T-helper 17 cell (primary cell): Measurements from ENCODE around the gene DIRAS1. TPM values are rescaled to one million over a fixed set of nuclear protein-coding genes. Genes with fewer than 3 reads are reported as not detected.

Experiments used
- ATAC-seq: fragments of 150-1000 bp; cut with Tn5 transposase; 2 replicates; pipeline ENCODE4 v1.10.0; 2021; ENCODE audit warnings: mild to moderate bottlenecking, moderate library complexity
- DNase-seq, 3 donors: peaks; one replicate each; pipeline versions ENCODE4 v3.0.0 to v3.0.0-alpha.2; 2020 to 2021
- H3K9me3 ChIP-seq: one replicate; pipeline ENCODE4 v1.7.0; 2013; ENCODE audit warnings: low read length, mild to moderate bottlenecking; ENCODE audit not compliant: control insufficient read depth, poor library complexity, severe bottlenecking
- H3K27ac Mint-ChIP-seq: one replicate; pipeline ENCODE4 v1.8.0; 2022; ENCODE audit warnings: mild to moderate bottlenecking, moderate library complexity, mixed read lengths
- H3K27me3 Mint-ChIP-seq: one replicate; pipeline ENCODE4 v1.8.0; 2022; ENCODE audit warnings: mixed read lengths
- H3K36me3 Mint-ChIP-seq: one replicate; pipeline ENCODE4 v1.8.0; 2022; ENCODE audit warnings: low read depth, mixed read lengths
- H3K4me1 Mint-ChIP-seq: one replicate; pipeline ENCODE4 v1.8.0; 2022; ENCODE audit warnings: mild to moderate bottlenecking, mixed read lengths
- H3K4me3 Mint-ChIP-seq: one replicate; pipeline ENCODE4 v1.8.0; 2022; ENCODE audit warnings: mild to moderate bottlenecking, moderate library complexity, mixed read lengths
- total RNA-seq, 4 donors: library from RNA in 2 of 4; stranded (reverse) in 2 of 4; gene quantifications; one replicate each; pipeline ENCODE4 v1.2.3 and lab custom pipeline; 2022 to 2026

DIRAS1 gene
- total RNA-seq: under 1 TPM; 0.40 to 0.42 TPM
- total RNA-seq (lab: John Stamatoyannopoulos, UW): 0.08 to 0.12 reads per million in 2 donors

GRCh38 chr19:2720777-2721569 is at the start of gene DIRAS1:
DIRAS1 (minus strand) TSS chr19:2721372; CDS start chr19:2717806, 3,566 bp downstream.
- Mint-ChIP-seq H3K27me3 (peaks cover 35% of the 10 kb centered on the region), H3K27ac (no peak within 1 kb of the TSS), H3K36me3 (peaks cover 3% of the 10 kb centered on the region), H3K4me3 (peak within 1 kb of the TSS; percentile 71), H3K4me1 (peaks cover 2% of the 10 kb centered on the region)
- DNase-seq: no peak
- no peaks in the 10 kb centered on the region for H3K9me3 ChIP-seq
- ATAC-seq: no peak

- Mint-ChIP-seq H3K27ac (no peak overlapping the region), H3K4me1 (peaks cover 12% of the 10 kb centered on the region), H3K36me3 (no peaks in the 10 kb centered on the region), H3K4me3 (no peak overlapping the region), H3K27me3 (no peaks in the 10 kb centered on the region)
- ATAC-seq (no peak), DNase-seq (no peak)
- no peaks in the 10 kb centered on the region for H3K9me3 ChIP-seq
These were observed 49.2 kb upstream of the DIRAS1 start for GRCh38 chr19:2770055-2771013.

DNA sequence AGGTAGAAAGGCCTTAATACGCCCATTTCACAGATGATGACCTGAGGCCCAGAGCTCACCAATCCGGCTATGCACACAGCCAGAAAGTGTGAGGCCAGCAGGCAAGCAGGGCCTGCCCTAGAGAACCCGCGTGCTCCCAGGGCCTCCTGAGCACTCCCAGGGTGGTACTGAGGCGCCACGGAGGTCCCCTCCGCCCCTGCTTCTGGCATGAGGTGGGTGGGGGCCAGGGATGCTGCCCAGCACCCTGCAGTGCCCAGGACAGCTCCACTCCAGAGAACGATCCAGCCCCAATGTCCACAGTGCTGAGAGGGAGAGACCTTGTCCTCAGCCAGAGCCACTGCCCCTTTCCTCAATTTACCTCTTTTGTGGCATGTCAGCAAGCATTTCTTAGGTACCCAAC is 48.0 kb upstream of the DIRAS1 start:
- peak overlapping the region; percentile 76 for H3K27ac Mint-ChIP-seq
- peaks cover 6% of the 10 kb centered on the region for H3K4me1 Mint-ChIP-seq
- DNase-seq (no peak), ATAC-seq (no peak)
- H3K9me3 ChIP-seq: no peaks in the 10 kb centered on the region
- no peak overlapping the region for H3K4me3 Mint-ChIP-seq
- H3K36me3 Mint-ChIP-seq: no peaks in the 10 kb centered on the region
- H3K27me3 Mint-ChIP-seq: no peaks in the 10 kb centered on the region

DNA sequence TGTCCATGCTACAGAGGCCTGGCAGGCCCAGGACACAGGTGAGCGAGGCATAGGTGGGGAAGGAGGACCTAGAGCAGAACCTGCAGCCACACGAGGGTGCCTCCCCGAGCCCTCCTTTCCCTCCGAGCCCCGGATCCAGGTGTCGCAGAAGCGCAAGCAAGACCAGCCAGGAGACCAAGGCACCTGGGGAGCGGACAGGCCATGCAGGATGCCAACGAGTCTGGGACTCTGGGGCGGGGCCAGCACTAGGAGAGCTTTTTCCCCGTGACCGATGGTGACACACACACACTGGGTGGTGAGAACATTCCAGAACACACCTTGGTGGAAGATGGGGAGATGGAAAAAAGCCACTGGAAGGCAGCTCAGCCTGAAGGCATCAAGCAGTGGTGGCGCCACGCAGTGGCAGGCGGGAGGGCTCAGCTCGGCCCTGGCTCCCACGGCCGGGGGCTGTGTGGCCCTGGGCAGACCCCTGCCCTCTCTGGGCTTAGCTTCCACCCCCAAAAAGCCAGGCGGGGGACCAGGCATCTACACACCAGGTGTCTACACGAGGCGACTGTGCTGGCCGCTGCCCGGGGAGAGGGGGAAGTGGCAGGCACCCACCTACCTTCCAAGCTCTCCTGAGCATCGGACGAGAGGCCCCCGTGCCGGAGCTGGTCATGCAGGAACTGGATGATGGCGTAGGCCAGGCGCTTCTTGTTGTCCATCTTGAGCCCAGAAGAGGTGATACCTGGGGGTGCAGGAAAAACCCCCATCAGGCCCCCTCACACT is 47.4 kb upstream of the DIRAS1 start:
- Mint-ChIP-seq H3K4me3 (no peak overlapping the region), H3K27ac (peak overlapping the region; percentile 76), H3K27me3 (no peaks in the 10 kb centered on the region), H3K36me3 (no peaks in the 10 kb centered on the region), H3K4me1 (peaks cover 6% of the 10 kb centered on the region)
- H3K9me3 ChIP-seq: no peaks in the 10 kb centered on the region
- DNase-seq (no peak), ATAC-seq (no peak)

- H3K27ac Mint-ChIP-seq: no peak overlapping the region
- H3K27me3 Mint-ChIP-seq: no peaks in the 10 kb centered on the region
- ATAC-seq: no peak
- H3K9me3 ChIP-seq: no peaks in the 10 kb centered on the region
- H3K4me3 Mint-ChIP-seq: no peak overlapping the region
- DNase-seq: no peak
- H3K4me1 Mint-ChIP-seq: peaks cover 6% of the 10 kb centered on the region
- no peaks in the 10 kb centered on the region for H3K36me3 Mint-ChIP-seq
These were observed 46.5 kb upstream of the DIRAS1 start for GRCh38 chr19:2767688-2768087.

GRCh38 chr19:2766594-2767372 is 45.6 kb upstream of the DIRAS1 start:
- Mint-ChIP-seq H3K36me3 (no peaks in the 10 kb centered on the region), H3K4me3 (no peak overlapping the region), H3K27me3 (no peaks in the 10 kb centered on the region), H3K4me1 (no peaks in the 10 kb centered on the region), H3K27ac (no peak overlapping the region)
- no peaks in the 10 kb centered on the region for H3K9me3 ChIP-seq
- ATAC-seq: no peak
- DNase-seq: no peak

DNA sequence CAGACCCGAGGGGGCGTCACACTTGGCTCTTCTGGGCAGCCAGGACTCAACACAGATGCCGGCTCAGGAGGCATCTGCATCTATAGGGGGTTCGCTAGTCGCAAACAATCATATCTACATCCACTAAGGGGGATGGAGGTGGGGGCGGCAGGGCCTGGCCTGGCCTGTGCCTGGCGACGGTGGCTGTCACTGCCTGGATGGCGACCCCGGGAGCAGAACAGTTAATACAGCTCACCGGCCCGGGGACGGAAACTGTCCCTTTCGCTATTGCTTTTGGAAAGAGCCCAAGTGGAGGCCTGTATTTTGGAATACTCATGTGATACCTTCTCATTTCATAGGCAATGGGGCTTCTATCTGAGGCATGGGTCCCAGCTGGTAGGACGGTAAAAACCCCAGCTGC is 44.2 kb upstream of the DIRAS1 start:
- DNase-seq (no peak), ATAC-seq (no peak)
- H3K9me3 ChIP-seq: no peaks in the 10 kb centered on the region
- no peak overlapping the region for H3K4me3 Mint-ChIP-seq
- H3K4me1 Mint-ChIP-seq: no peaks in the 10 kb centered on the region
- no peak overlapping the region for H3K27ac Mint-ChIP-seq
- H3K36me3 Mint-ChIP-seq: no peaks in the 10 kb centered on the region
- no peaks in the 10 kb centered on the region for H3K27me3 Mint-ChIP-seq

- Mint-ChIP-seq H3K36me3 (no peaks in the 10 kb centered on the region), H3K4me1 (no peaks in the 10 kb centered on the region), H3K27ac (no peak overlapping the region), H3K4me3 (no peak overlapping the region), H3K27me3 (no peaks in the 10 kb centered on the region)
- ATAC-seq (no peak), DNase-seq (no peak)
- H3K9me3 ChIP-seq: no peaks in the 10 kb centered on the region
These were observed 43.8 kb upstream of the DIRAS1 start for GRCh38 chr19:2764945-2765344.

GRCh38 chr19:2763687-2764086 is 42.5 kb upstream of the DIRAS1 start:
- Mint-ChIP-seq H3K4me1 (no peaks in the 10 kb centered on the region), H3K27me3 (no peaks in the 10 kb centered on the region), H3K27ac (no peak overlapping the region), H3K36me3 (peaks cover 3% of the 10 kb centered on the region), H3K4me3 (no peak overlapping the region)
- H3K9me3 ChIP-seq: no peaks in the 10 kb centered on the region
- DNase-seq (no peak), ATAC-seq (no peak)

DNA sequence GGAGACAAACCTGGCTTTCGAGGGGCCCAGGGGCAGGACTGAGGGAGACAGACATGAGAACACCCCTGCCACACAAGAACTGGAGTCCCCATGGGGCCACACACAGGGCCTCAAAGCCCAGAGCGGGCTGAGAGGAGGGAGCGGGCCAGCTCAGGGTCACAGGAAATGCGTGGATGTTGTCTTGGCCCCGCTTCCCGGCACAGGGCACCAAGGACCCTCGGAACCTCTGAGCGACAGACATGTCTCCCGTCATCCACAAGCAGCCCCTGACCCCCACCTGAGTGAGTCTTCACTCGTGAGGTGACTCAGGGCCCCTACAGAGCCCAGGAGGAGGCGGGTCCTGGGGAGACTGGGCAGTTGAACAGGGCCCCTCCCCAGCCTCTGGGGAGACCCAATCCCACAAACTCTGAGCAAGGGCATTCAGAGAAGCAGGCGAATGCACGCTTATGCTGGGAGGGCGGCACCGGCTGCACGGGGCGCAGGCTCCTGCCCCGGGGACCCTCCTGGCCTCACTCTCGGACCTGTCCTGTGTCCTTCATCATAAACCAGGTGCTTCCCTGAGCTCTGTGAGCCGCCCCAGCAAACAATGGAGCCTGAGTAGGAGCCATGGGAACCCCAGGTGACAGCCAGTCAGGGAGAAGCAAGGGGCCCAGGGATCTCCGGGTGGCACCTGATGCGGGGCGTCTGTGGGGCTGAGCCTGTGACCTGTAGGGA is 41.8 kb upstream of the DIRAS1 start:
- no peaks in the 10 kb centered on the region for H3K9me3 ChIP-seq
- no peak for DNase-seq
- H3K4me3 Mint-ChIP-seq: no peak overlapping the region
- ATAC-seq: no peak
- no peaks in the 10 kb centered on the region for H3K4me1 Mint-ChIP-seq
- H3K36me3 Mint-ChIP-seq: peaks cover 5% of the 10 kb centered on the region
- H3K27ac Mint-ChIP-seq: no peak overlapping the region
- no peaks in the 10 kb centered on the region for H3K27me3 Mint-ChIP-seq

DNA sequence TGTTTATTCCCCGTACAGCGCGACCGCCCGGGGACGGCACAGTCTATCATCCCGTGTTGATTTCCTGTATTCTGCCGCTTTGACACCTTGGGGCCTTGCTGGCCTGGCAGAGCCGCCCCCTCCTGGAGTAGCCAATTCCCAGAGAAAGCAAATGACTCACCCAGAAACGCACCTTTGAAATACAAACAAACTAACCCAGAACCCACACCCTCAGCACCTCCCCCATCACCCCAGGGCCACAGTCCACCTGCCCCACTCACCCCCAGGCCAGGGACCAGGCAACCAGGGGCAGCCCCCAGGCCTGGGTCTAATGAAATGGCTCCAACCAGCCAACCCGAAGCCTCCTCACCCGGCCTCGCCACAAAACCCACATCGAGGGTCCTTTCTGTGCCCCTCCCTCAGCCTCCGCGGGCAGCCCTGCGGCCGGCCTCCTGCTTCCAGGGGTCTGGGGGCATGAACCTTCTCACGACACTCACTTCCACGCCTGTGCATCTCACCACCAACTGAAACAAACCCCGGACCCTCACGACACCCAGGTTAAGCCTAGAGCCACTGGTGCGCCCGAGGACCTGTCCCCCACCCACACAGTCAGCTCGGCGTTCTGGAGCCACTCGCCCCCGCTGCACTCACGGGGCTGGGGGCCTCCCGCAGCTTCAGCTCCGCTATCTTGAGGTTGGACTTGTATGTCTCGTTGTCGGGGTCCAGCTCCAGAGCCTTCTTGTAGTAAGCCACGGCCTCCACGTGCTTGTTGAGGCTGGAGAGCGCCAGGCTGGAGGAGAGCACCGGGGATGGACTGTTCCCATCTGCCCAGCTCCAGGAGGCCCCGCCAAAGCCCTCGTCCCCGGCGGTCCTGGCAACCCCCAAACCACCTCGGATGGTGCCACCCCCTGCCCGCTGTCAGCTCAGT is 41.0 kb upstream of the DIRAS1 start:
- no peaks in the 10 kb centered on the region for H3K27me3 Mint-ChIP-seq
- no peak overlapping the region for H3K4me3 Mint-ChIP-seq
- H3K36me3 Mint-ChIP-seq: peaks cover 5% of the 10 kb centered on the region

More for the DNA sequence above, 41.0 kb upstream of the DIRAS1 start:
- no peaks in the 10 kb centered on the region for H3K9me3 ChIP-seq
- DNase-seq (no peak), ATAC-seq (no peak)
- H3K4me1 Mint-ChIP-seq: no peaks in the 10 kb centered on the region
- H3K27ac Mint-ChIP-seq: no peak overlapping the region
